Measurements from ENCODE around the gene WIPF1. TPM values are rescaled to one million over a fixed set of nuclear protein-coding genes. Genes with fewer than 3 reads are reported as not detected.

The WIPF1 gene
- total RNA-seq, 2 donors from 2014 or later: 50.4 to 58.8 TPM

- peaks cover 42% of the 10 kb centered on the region for H3K36me3 ChIP-seq
These were observed 27.2 kb downstream of the WIPF1 start for GRCh38 chr2:174570318-174570958.

GRCh38 chr2:174569678-174570077, 27.9 kb downstream of the WIPF1 start:
- Histone ChIP-seq H3K4me3 (no peak overlapping the region), H3K9me3 (no peaks in the 10 kb centered on the region), H3K4me1 (ENCODE audit: control insufficient read depth in 1 of 2, low read depth in 2 of 2) (no peaks in the 10 kb centered on the region), H3K36me3 (peaks cover 44% of the 10 kb centered on the region), H3K27me3 (replicated peaks; ENCODE audit: insufficient read depth) (no peaks in the 10 kb centered on the region), H3K27ac (no peak overlapping the region)
- ATAC-seq (ENCODE audit: insufficient number of reproducible peaks, low FRiP score, low read depth) (no peak), DNase-seq (ENCODE audit: low spot score) (no peak)
- no peak for TF ChIP-seq CTCF (IDR thresholded peaks at IDR 0.05)

More at GRCh38 chr2:174570318-174570958, 27.2 kb downstream of the WIPF1 start:
- Histone ChIP-seq H3K4me3 (no peak overlapping the region), H3K4me1 (ENCODE audit: control insufficient read depth in 1 of 2, low read depth in 2 of 2) (no peaks in the 10 kb centered on the region), H3K9me3 (no peaks in the 10 kb centered on the region), H3K27ac (no peak overlapping the region), H3K27me3 (replicated peaks; ENCODE audit: insufficient read depth) (no peaks in the 10 kb centered on the region)
- DNase-seq (ENCODE audit: low spot score) (no peak), ATAC-seq (ENCODE audit: insufficient number of reproducible peaks, low FRiP score, low read depth) (no peak)
- no peak for TF ChIP-seq CTCF (IDR thresholded peaks at IDR 0.05)

- DNase-seq (ENCODE audit: low spot score) (no peak), ATAC-seq (ENCODE audit: insufficient number of reproducible peaks, low FRiP score, low read depth) (no peak)
- no peaks in the 10 kb centered on the region for H3K4me1 ChIP-seq (ENCODE audit: control insufficient read depth in 1 of 2, low read depth in 2 of 2)
- peaks cover 47% of the 10 kb centered on the region for H3K36me3 ChIP-seq
- no peaks in the 10 kb centered on the region for H3K9me3 ChIP-seq
- TF ChIP-seq CTCF (IDR thresholded peaks at IDR 0.05): no peak
- no peak overlapping the region for H3K27ac ChIP-seq
- no peak overlapping the region for H3K4me3 ChIP-seq
- no peaks in the 10 kb centered on the region for H3K27me3 ChIP-seq (replicated peaks; ENCODE audit: insufficient read depth)
These were observed 29.2 kb downstream of the WIPF1 start for GRCh38 chr2:174568425-174568824.

GRCh38 chr2:174566871-174567270, 30.7 kb downstream of the WIPF1 start:
- TF ChIP-seq CTCF (IDR thresholded peaks at IDR 0.05): no peak
- H3K4me3 ChIP-seq: no peak overlapping the region
- peaks cover 0 to 4% of the 10 kb centered on the region in 2 donors for H3K4me1 ChIP-seq (ENCODE audit: control insufficient read depth in 1 of 2, low read depth in 2 of 2)
- no peaks in the 10 kb centered on the region for H3K9me3 ChIP-seq
- no peak for ATAC-seq (ENCODE audit: insufficient number of reproducible peaks, low FRiP score, low read depth)
- DNase-seq (ENCODE audit: low spot score): no peak
- no peak overlapping the region for H3K27ac ChIP-seq
- no peaks in the 10 kb centered on the region for H3K27me3 ChIP-seq (replicated peaks; ENCODE audit: insufficient read depth)
- peaks cover 41% of the 10 kb centered on the region for H3K36me3 ChIP-seq

GRCh38 chr2:174563530-174564282, 33.9 kb downstream of the WIPF1 start:
- H3K4me1 ChIP-seq (ENCODE audit: control insufficient read depth in 1 of 2, low read depth in 2 of 2): peaks cover 10 to 13% of the 10 kb centered on the region in 2 donors
- H3K27ac ChIP-seq: no peak overlapping the region
- no peaks in the 10 kb centered on the region for H3K9me3 ChIP-seq
- peaks cover 28% of the 10 kb centered on the region for H3K36me3 ChIP-seq
- ATAC-seq (ENCODE audit: insufficient number of reproducible peaks, low FRiP score, low read depth) (no peak), DNase-seq (ENCODE audit: low spot score) (no peak)
- no peak for TF ChIP-seq CTCF (IDR thresholded peaks at IDR 0.05)
- no peak overlapping the region for H3K4me3 ChIP-seq
- no peaks in the 10 kb centered on the region for H3K27me3 ChIP-seq (replicated peaks; ENCODE audit: insufficient read depth)

Data from thoracic aorta (tissue), 2 donors.